Hepatic stellate cell (primary cell): ENCODE data around the gene NOP56.

Experiments
- DNase-seq: peaks from one replicate; pipeline ENCODE4 v3.0.0; 2011; ENCODE audit warnings: low spot score

Gene NOP56

GRCh38 chr20:2651772-2652723 lies at the start of gene NOP56:
NOP56 (plus strand) TSS chr20:2652632; CDS start chr20:2652661, 29 bp downstream.
- peak; percentile 95 for DNase-seq

- DNase-seq = no peak
These were observed 49.7 kb upstream of the NOP56 start for GRCh38 chr20:2602746-2603145.

GRCh38 chr20:2603816-2604505 lies 48.5 kb upstream of the NOP56 start:
- DNase-seq = no peak

- no peak for DNase-seq
These were observed 48.0 kb upstream of the NOP56 start for GRCh38 chr20:2604506-2604835.

- no peak for DNase-seq
These were observed 45.9 kb upstream of the NOP56 start for GRCh38 chr20:2606507-2607006.

- no peak for DNase-seq
These were observed 42.1 kb upstream of the NOP56 start for GRCh38 chr20:2610326-2610725.

- DNase-seq = no peak
These were observed 41.3 kb upstream of the NOP56 start for GRCh38 chr20:2610941-2611720.

GRCh38 chr20:2612073-2612472 lies 40.4 kb upstream of the NOP56 start:
- no peak for DNase-seq

GRCh38 chr20:2616634-2617033 lies 35.8 kb upstream of the NOP56 start:
- DNase-seq = no peak

GRCh38 chr20:2617099-2617714 lies 35.2 kb upstream of the NOP56 start:
- DNase-seq = no peak

- no peak for DNase-seq
These were observed 33.6 kb upstream of the NOP56 start for GRCh38 chr20:2618815-2619214.

- no peak for DNase-seq
These were observed 33.1 kb upstream of the NOP56 start for GRCh38 chr20:2619337-2619736.

- DNase-seq = no peak
These were observed 32.4 kb upstream of the NOP56 start for GRCh38 chr20:2619961-2620595.

- DNase-seq = no peak
These were observed 28.2 kb upstream of the NOP56 start for GRCh38 chr20:2624190-2624589.

- no peak for DNase-seq
These were observed 27.4 kb upstream of the NOP56 start for GRCh38 chr20:2625062-2625461.

GRCh38 chr20:2626853-2627541 lies 25.4 kb upstream of the NOP56 start:
- DNase-seq = no peak

GRCh38 chr20:2631228-2631627 lies 21.2 kb upstream of the NOP56 start:
- no peak for DNase-seq

- no peak for DNase-seq
These were observed 19.1 kb upstream of the NOP56 start for GRCh38 chr20:2633381-2633780.

GRCh38 chr20:2637246-2637645 lies 15.2 kb upstream of the NOP56 start:
- DNase-seq = no peak

- DNase-seq = no peak
These were observed 12.2 kb upstream of the NOP56 start for GRCh38 chr20:2640260-2640659.

- no peak for DNase-seq
These were observed 11.5 kb upstream of the NOP56 start for GRCh38 chr20:2640899-2641298.
